Astrocyte (in vitro differentiated cells and primary cell): ENCODE results near the gene DENND2A. TPM values are rescaled to one million over a fixed set of nuclear protein-coding genes. Genes with fewer than 3 reads are reported as not detected.

Source experiments
- DNase-seq: peaks from one replicate; pipeline ENCODE4 v3.0.0-alpha.2; 2010; ENCODE audit warnings: low read depth
- FAIRE-seq: peaks from 2 replicates; lab custom pipeline; 2011; peaks lifted over from hg19 to GRCh38; lab: Jason Lieb, UNC
- H2AFZ ChIP-seq: 2 replicates; pipeline ENCODE4 v1.6.0; 2012; ENCODE audit warnings: low read depth, low read length, inconsistent platforms
- H3K27ac ChIP-seq: 2 replicates; pipeline ENCODE4 v1.5.1; 2011; ENCODE audit warnings: low read depth, low read length, inconsistent platforms
- H3K27me3 ChIP-seq: 2 replicates; pipeline ENCODE4 v1.6.0; 2011; ENCODE audit warnings: low read length, inconsistent platforms; ENCODE audit not compliant: insufficient read depth
- H3K36me3 ChIP-seq: 2 replicates; pipeline ENCODE4 v1.5.1; 2011; ENCODE audit warnings: low read length, inconsistent platforms; ENCODE audit not compliant: insufficient read depth
- H3K4me1 ChIP-seq: 2 replicates; pipeline ENCODE4 v1.5.1; 2011; ENCODE audit warnings: low read length, inconsistent platforms; ENCODE audit not compliant: insufficient read depth
- H3K4me2 ChIP-seq: 2 replicates; pipeline ENCODE4 v1.6.0; 2012; ENCODE audit warnings: low read length, inconsistent platforms
- H3K4me3 ChIP-seq: 2 replicates; pipeline ENCODE4 v1.5.1; 2011; ENCODE audit warnings: low read depth, mild to moderate bottlenecking, low read length, inconsistent platforms; ENCODE audit not compliant: insufficient read depth
- H3K79me2 ChIP-seq: 2 replicates; pipeline ENCODE4 v1.6.0; 2012; ENCODE audit warnings: mild to moderate bottlenecking, low read length, inconsistent platforms; ENCODE audit not compliant: insufficient read depth
- H3K9ac ChIP-seq: 2 replicates; pipeline ENCODE4 v1.6.0; 2012; ENCODE audit warnings: mild to moderate bottlenecking, low read length, inconsistent platforms
- H3K9me3 ChIP-seq: 2 replicates; pipeline ENCODE4 v1.5.1; 2012; ENCODE audit warnings: low read depth, mild to moderate bottlenecking, low read length, inconsistent platforms; ENCODE audit not compliant: insufficient read depth
- H4K20me1 ChIP-seq: 2 replicates; pipeline ENCODE4 v1.6.0; 2012; ENCODE audit warnings: low read length, inconsistent platforms; ENCODE audit not compliant: insufficient read depth
- H3K27ac Mint-ChIP-seq: one replicate; pipeline ENCODE4 v1.8.0; 2021; ENCODE audit warnings: mild to moderate bottlenecking, mixed read lengths; ENCODE audit not compliant: unreplicated experiment
- H3K27me3 Mint-ChIP-seq: one replicate; pipeline ENCODE4 v1.8.0; 2021; ENCODE audit warnings: low read depth, mixed read lengths; ENCODE audit not compliant: unreplicated experiment
- H3K36me3 Mint-ChIP-seq: one replicate; pipeline ENCODE4 v1.8.0; 2021; ENCODE audit warnings: low read depth, mixed read lengths; ENCODE audit not compliant: unreplicated experiment
- H3K4me1 Mint-ChIP-seq: one replicate; pipeline ENCODE4 v1.8.0; 2021; ENCODE audit warnings: low read depth, mixed read lengths; ENCODE audit not compliant: unreplicated experiment
- H3K4me3 Mint-ChIP-seq: one replicate; pipeline ENCODE4 v1.8.0; 2021; ENCODE audit warnings: mild to moderate bottlenecking, moderate library complexity, mixed read lengths; ENCODE audit not compliant: unreplicated experiment
- H3K9me3 Mint-ChIP-seq: one replicate; pipeline ENCODE4 v1.8.0; 2021; ENCODE audit warnings: mild to moderate bottlenecking, mixed read lengths; ENCODE audit not compliant: unreplicated experiment
- EZH2 ChIP-seq: IDR thresholded peaks from 2 replicates; pipeline ENCODE4 v1.6.1; 2012; ENCODE audit warnings: mild to moderate bottlenecking, low read length, inconsistent platforms; ENCODE audit not compliant: insufficient read depth
- total RNA-seq: library from RNA; stranded (reverse); gene quantifications from 2 replicates; pipeline ENCODE4 v1.2.1, GENCODE V29; 2021
- TF ChIP-seq, protein P1 (sequence below): IDR thresholded peaks from 2 replicates; pipeline ENCODE4 v1.5.1; 2011; ENCODE audit warnings: low read depth, mild to moderate bottlenecking, inconsistent platforms, low read length, moderate library complexity; ENCODE audit not compliant: insufficient read depth

The DENND2A gene
- total RNA-seq, 1 donor from 2014 or later, result 42.1 TPM

DNA sequence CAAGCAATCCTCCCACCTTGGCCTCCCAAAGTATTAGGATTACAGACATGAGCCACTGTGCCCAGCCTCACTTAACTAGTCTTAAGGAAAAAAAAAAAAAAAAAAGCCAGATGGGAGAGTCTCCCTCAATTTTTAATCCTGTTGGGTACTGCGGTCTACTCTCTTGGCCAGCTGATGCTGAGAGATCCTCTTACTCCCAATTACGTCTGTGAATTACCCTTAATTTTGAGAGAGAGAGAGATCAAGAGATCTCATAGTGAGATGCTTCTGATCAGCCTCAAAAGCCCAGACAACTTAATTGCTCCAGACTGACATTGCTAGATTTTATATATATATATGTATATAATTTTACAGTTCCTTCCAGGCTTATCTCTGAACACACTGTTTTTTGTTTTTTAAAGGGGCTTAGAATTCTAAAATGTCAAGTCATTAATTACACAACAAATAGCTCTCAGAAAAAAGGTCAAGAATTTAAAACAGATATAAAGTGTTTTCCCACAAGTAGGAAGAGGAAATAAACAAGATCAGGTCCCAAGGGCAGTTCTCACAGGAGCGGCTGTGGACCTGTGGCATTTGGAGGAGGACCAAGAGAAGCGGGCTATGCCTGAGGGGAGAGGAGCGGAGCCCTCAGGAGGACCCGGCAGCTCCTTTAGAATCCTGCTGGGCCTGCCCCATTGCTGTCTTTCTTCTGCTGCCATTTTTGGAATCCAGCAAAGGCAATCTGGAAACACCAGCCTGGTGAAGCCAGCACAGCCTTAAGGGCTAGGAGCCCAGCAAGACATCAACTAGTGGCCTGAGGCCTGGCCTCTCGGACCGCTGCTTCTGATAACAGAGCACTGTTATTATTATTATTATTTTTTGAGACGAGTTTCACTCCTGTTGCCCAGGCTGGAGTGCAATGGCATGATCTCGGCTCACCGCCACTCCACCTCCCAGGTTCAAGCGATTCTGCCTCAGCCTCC, 30.1 kb downstream of the DENND2A start:
- peaks cover 6% of the 10 kb centered on the region for H3K36me3 Mint-ChIP-seq
- DNase-seq (no peak), FAIRE-seq (no peak)
- peaks cover 5% of the 10 kb centered on the region for H3K79me2 ChIP-seq
- H3K4me1 Mint-ChIP-seq, result peaks cover 10% of the 10 kb centered on the region
- no peaks in the 10 kb centered on the region for H3K27me3 Mint-ChIP-seq
- no peaks in the 10 kb centered on the region for H3K9me3 ChIP-seq
- no peak overlapping the region for H3K27ac Mint-ChIP-seq
- no peaks in the 10 kb centered on the region for H3K36me3 ChIP-seq
- TF ChIP-seq, protein P1, sequence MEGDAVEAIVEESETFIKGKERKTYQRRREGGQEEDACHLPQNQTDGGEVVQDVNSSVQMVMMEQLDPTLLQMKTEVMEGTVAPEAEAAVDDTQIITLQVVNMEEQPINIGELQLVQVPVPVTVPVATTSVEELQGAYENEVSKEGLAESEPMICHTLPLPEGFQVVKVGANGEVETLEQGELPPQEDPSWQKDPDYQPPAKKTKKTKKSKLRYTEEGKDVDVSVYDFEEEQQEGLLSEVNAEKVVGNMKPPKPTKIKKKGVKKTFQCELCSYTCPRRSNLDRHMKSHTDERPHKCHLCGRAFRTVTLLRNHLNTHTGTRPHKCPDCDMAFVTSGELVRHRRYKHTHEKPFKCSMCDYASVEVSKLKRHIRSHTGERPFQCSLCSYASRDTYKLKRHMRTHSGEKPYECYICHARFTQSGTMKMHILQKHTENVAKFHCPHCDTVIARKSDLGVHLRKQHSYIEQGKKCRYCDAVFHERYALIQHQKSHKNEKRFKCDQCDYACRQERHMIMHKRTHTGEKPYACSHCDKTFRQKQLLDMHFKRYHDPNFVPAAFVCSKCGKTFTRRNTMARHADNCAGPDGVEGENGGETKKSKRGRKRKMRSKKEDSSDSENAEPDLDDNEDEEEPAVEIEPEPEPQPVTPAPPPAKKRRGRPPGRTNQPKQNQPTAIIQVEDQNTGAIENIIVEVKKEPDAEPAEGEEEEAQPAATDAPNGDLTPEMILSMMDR, result no peak
- TF ChIP-seq EZH2, result no peak
- no peaks in the 10 kb centered on the region for H4K20me1 ChIP-seq
- H3K27ac ChIP-seq, result peak overlapping the region; percentile 45
- H3K4me1 ChIP-seq, result peaks cover 37% of the 10 kb centered on the region
- H2AFZ ChIP-seq, result no peak overlapping the region
- no peak overlapping the region for H3K4me3 ChIP-seq
- H3K27me3 ChIP-seq, result no peaks in the 10 kb centered on the region
- H3K9me3 Mint-ChIP-seq, result no peaks in the 10 kb centered on the region
- H3K9ac ChIP-seq, result peak overlapping the region; percentile 23
- H3K4me2 ChIP-seq, result peak overlapping the region; percentile 25
- no peak overlapping the region for H3K4me3 Mint-ChIP-seq

- no peaks in the 10 kb centered on the region for H4K20me1 ChIP-seq
- no peaks in the 10 kb centered on the region for H3K27me3 ChIP-seq
- Mint-ChIP-seq H3K9me3 (no peaks in the 10 kb centered on the region), H3K4me1 (peaks cover 17% of the 10 kb centered on the region), H3K27me3 (no peaks in the 10 kb centered on the region), H3K4me3 (no peak overlapping the region), H3K27ac (no peak overlapping the region), H3K36me3 (peaks cover 9% of the 10 kb centered on the region)
- H3K4me2 ChIP-seq, result peak overlapping the region; percentile 25
- peaks cover 3% of the 10 kb centered on the region for H3K79me2 ChIP-seq
- FAIRE-seq (no peak), DNase-seq (peak; percentile 90)
- H3K4me1 ChIP-seq, result peaks cover 45% of the 10 kb centered on the region
- H3K4me3 ChIP-seq, result no peak overlapping the region
- H2AFZ ChIP-seq, result no peak overlapping the region
- H3K27ac ChIP-seq, result peak overlapping the region; percentile 45
- no peaks in the 10 kb centered on the region for H3K9me3 ChIP-seq
- H3K36me3 ChIP-seq, result no peaks in the 10 kb centered on the region
- H3K9ac ChIP-seq, result no peak overlapping the region
- TF ChIP-seq, protein P1, result no peak
- no peak for TF ChIP-seq EZH2
Measured at GRCh38 chr7:140609646-140610045, 31.0 kb downstream of the DENND2A start.
